ENCODE measurements around the gene TOMM22.

TOMM22 gene

GRCh38 chr22:38700789-38701628 is 19.3 kb downstream of the TOMM22 start, which contains the start of gene JOSD1 (continued):
- TF ChIP-seq ZNF692 (tag by site-specific recombination; IDR thresholded peaks at IDR 0.05) (peak; percentile 96), ZNF600 (tag by site-specific recombination; IDR thresholded peaks at IDR 0.05) (peak; percentile 64; the same call in 1 of the 2 replicates), REPIN1 (tag by site-specific recombination; IDR thresholded peaks at IDR 0.05; ENCODE audit: low read depth) (peak; percentile 54; the same call in 1 of the 2 replicates), ZNF157 (tag by site-specific recombination; IDR thresholded peaks at IDR 0.05) (no peak), ZNF571 (tag by site-specific recombination; IDR thresholded peaks at IDR 0.05) (no peak), ZNF510 (tag by site-specific recombination; IDR thresholded peaks at IDR 0.05; ENCODE audit: insufficient replicate concordance) (no peak), REST (tag by site-specific recombination; IDR thresholded peaks at IDR 0.05) (peak; percentile 41; the same call in 1 of the 2 replicates), ZNF624 (tag by site-specific recombination; IDR thresholded peaks at IDR 0.05) (peak; percentile 84), ZNF274 (IDR thresholded peaks at IDR 0.05; ENCODE audit: low read length) (no peak), ZNF274 (tag by site-specific recombination; IDR thresholded peaks at IDR 0.05; ENCODE audit: borderline replicate concordance) (no peak), ELK4 (IDR thresholded peaks at IDR 0.05; ENCODE audit: borderline replicate concordance, low read depth, low read length) (peak; percentile 70; the same call in 1 of the 2 replicates), ZNF776 (tag by site-specific recombination; IDR thresholded peaks at IDR 0.05; ENCODE audit: borderline replicate concordance) (no peak), HOXC10 (CRISPR knock-in tag; IDR thresholded peaks at IDR 0.05) (no peak), ZEB2 (tag by site-specific recombination; IDR thresholded peaks at IDR 0.05) (peak; percentile 99), INSM2 (tag by site-specific recombination; IDR thresholded peaks at IDR 0.05) (peak; percentile 45), ZNF677 (tag by site-specific recombination; IDR thresholded peaks at IDR 0.05) (no peak), KLF10 (tag by site-specific recombination; IDR thresholded peaks at IDR 0.05) (peak; percentile 96), ZBTB10 (tag by site-specific recombination; IDR thresholded peaks at IDR 0.05) (peak; percentile 93), YY2 (tag by site-specific recombination; IDR thresholded peaks at IDR 0.05) (no peak; the same call in 1 of the 2 replicates), ZIC2 (tag by site-specific recombination; IDR thresholded peaks at IDR 0.05) (peak; percentile 86), ZNF114 (tag by site-specific recombination; IDR thresholded peaks at IDR 0.05) (no peak), ZBTB20 (tag by site-specific recombination; IDR thresholded peaks at IDR 0.05) (peak; percentile 79), ZXDB (tag by site-specific recombination; IDR thresholded peaks at IDR 0.05) (0 out of 2 replicates have a peak, but pooled peaks have one; percentile 83), GLIS1 (tag by site-specific recombination; IDR thresholded peaks at IDR 0.05) (peak; percentile 98)
- TF ChIP-seq, protein P1, sequence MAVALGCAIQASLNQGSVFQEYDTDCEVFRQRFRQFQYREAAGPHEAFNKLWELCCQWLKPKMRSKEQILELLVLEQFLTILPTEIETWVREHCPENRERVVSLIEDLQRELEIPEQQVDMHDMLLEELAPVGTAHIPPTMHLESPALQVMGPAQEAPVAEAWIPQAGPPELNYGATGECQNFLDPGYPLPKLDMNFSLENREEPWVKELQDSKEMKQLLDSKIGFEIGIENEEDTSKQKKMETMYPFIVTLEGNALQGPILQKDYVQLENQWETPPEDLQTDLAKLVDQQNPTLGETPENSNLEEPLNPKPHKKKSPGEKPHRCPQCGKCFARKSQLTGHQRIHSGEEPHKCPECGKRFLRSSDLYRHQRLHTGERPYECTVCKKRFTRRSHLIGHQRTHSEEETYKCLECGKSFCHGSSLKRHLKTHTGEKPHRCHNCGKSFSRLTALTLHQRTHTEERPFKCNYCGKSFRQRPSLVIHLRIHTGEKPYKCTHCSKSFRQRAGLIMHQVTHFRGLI (tag by site-specific recombination; IDR thresholded peaks at IDR 0.05): peak; percentile 65; the same call in 1 of the 2 replicates
- TF ChIP-seq, protein P2, sequence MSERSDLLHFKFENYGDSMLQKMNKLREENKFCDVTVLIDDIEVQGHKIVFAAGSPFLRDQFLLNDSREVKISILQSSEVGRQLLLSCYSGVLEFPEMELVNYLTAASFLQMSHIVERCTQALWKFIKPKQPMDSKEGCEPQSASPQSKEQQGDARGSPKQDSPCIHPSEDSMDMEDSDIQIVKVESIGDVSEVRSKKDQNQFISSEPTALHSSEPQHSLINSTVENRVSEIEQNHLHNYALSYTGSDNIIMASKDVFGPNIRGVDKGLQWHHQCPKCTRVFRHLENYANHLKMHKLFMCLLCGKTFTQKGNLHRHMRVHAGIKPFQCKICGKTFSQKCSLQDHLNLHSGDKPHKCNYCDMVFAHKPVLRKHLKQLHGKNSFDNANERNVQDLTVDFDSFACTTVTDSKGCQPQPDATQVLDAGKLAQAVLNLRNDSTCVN (tag by site-specific recombination; optimal IDR thresholded peaks at IDR 0.05): peak; percentile 69

Measured in HEK293 (cell line).